H1 (cell line): ENCODE data around the gene PEX3. TPM values are rescaled to one million over a fixed set of nuclear protein-coding genes. Genes with fewer than 3 reads are reported as not detected.

Experiments
- CTCF ChIA-PET: fragments of 300-600 bp; sonication (Branson Sonifier 250); formaldehyde crosslinking; loops from one replicate; lab custom pipeline; 2021; ENCODE audit not compliant: partially characterized antibody; lab: Charles Lee
- POLR2A ChIA-PET: fragments of 300-600 bp; sonication (Branson Sonifier 250); formaldehyde crosslinking; loops from one replicate; lab custom pipeline; 2021; ENCODE audit warnings: inconsistent platforms; ENCODE audit not compliant: partially characterized antibody; lab: Charles Lee
- DNase-seq, 2 experiments: peaks; one replicate each; pipeline versions ENCODE4 v3.0.0 to v3.0.0-alpha.2; 2010 to 2022; ENCODE audit warnings: low spot score in 2 of 2, low read depth in 1 of 2, mixed read lengths in 1 of 2
- FAIRE-seq: peaks from 2 replicates; lab custom pipeline; 2011; peaks lifted over from hg19 to GRCh38; lab: Jason Lieb, UNC
- H2AFZ ChIP-seq: 2 replicates; pipeline ENCODE4 v1.8.1; 2012; ENCODE audit warnings: low read length, inconsistent platforms
- H2AK5ac ChIP-seq: 2 replicates; pipeline ENCODE4 v1.6.1; 2013; ENCODE audit warnings: low read depth, low read length
- H2BK120ac ChIP-seq: replicated peaks from 2 replicates; pipeline ENCODE3; 2013; ENCODE audit warnings: low read depth, low read length, inconsistent platforms
- H2BK12ac ChIP-seq: 2 replicates; pipeline ENCODE4 v1.6.1; 2013; ENCODE audit warnings: low read depth, low read length
- H2BK15ac ChIP-seq: 2 replicates; pipeline ENCODE4 v1.6.1; 2013; ENCODE audit warnings: low read length
- H2BK20ac ChIP-seq: 2 replicates; pipeline ENCODE4 v1.6.1; 2013; ENCODE audit warnings: low read length
- H2BK5ac ChIP-seq: 2 replicates; pipeline ENCODE4 v1.6.1; 2013; ENCODE audit warnings: low read depth, low read length
- H3K14ac ChIP-seq: 2 replicates; pipeline ENCODE4 v1.6.1; 2013; ENCODE audit warnings: inconsistent platforms; ENCODE audit not compliant: insufficient read length
- H3K18ac ChIP-seq: 2 replicates; pipeline ENCODE4 v1.6.1; 2013; ENCODE audit warnings: low read length; ENCODE audit errors: extremely low read depth
- H3K23ac ChIP-seq: 2 replicates; pipeline ENCODE4 v1.6.1; 2013; ENCODE audit warnings: inconsistent platforms; ENCODE audit not compliant: insufficient read length
- H3K23me2 ChIP-seq: 2 replicates; pipeline ENCODE4 v1.6.1; 2013; ENCODE audit warnings: low read depth, low read length
- H3K27ac ChIP-seq: 2 replicates; pipeline ENCODE4 v1.6.1; 2011; ENCODE audit warnings: low read depth, low read length, inconsistent platforms
- H3K27me3 ChIP-seq, 4 experiments: replicated peaks in 1 of 4; 1 replicate in 1 of 4; 2 replicates in 3 of 4; pipeline versions ENCODE4 v1.6.1 to v1.8.1; 2011 to 2013; ENCODE audit warnings: low read length in 3 of 4, mild to moderate bottlenecking in 3 of 4, inconsistent platforms in 2 of 4, mixed read lengths in 2 of 4, moderate library complexity in 1 of 4; ENCODE audit not compliant: control insufficient read depth in 3 of 4, insufficient read depth in 3 of 4; ENCODE audit errors: extremely low read depth in 1 of 4
- H3K36me3 ChIP-seq, 4 experiments: 2 replicates each; pipeline versions ENCODE4 v1.6.1 to v1.8.1; 2011 to 2013; ENCODE audit warnings: mild to moderate bottlenecking in 4 of 4, low read length in 3 of 4, moderate library complexity in 2 of 4, control low read depth in 1 of 4, inconsistent platforms in 1 of 4; ENCODE audit not compliant: insufficient read depth in 4 of 4, control insufficient read depth in 2 of 4
- H3K4ac ChIP-seq: replicated peaks from 2 replicates; pipeline ENCODE3; 2013; ENCODE audit warnings: low read length, low read depth, mixed read lengths, inconsistent platforms; ENCODE audit not compliant: insufficient read length
- H3K4me1 ChIP-seq, 4 experiments: replicated peaks in 1 of 4; 1 replicate in 1 of 4; 2 replicates in 3 of 4; pipeline versions ENCODE4 v1.6.1 to v1.8.1; 2011 to 2013; ENCODE audit warnings: low read length in 3 of 4, inconsistent platforms in 2 of 4, mixed read lengths in 1 of 4; ENCODE audit not compliant: insufficient read depth in 4 of 4, control insufficient read depth in 3 of 4
- H3K4me2 ChIP-seq, 2 experiments: 2 replicates each; pipeline versions ENCODE4 v1.6.1 to v1.8.1; 2011 to 2013; ENCODE audit warnings: low read depth in 2 of 2, low read length in 2 of 2, control low read depth in 1 of 2, inconsistent platforms in 1 of 2, mild to moderate bottlenecking in 1 of 2; ENCODE audit not compliant: insufficient read depth in 1 of 2
- H3K4me3 ChIP-seq, 4 experiments: fragments of 200-600, 300-600 bp in 1 of 4; sonication (generic), shearing (Covaris generic), sonication (Bioruptor Twin) in 1 of 4; 2 replicates each; pipeline versions ENCODE4 v1.5.1 to v1.8.1; 2011 to 2016; ENCODE audit warnings: low read length in 4 of 4, low read depth in 3 of 4, control low read depth in 2 of 4, inconsistent platforms in 2 of 4, mild to moderate bottlenecking in 2 of 4, mixed read lengths in 1 of 4, moderate library complexity in 1 of 4; ENCODE audit not compliant: insufficient read depth in 2 of 4; ENCODE audit errors: extremely low read depth in 1 of 4
- H3K56ac ChIP-seq: replicated peaks from 2 replicates; pipeline ENCODE3; 2013; ENCODE audit warnings: low read depth, mild to moderate bottlenecking, mixed read lengths, low read length, inconsistent platforms; ENCODE audit not compliant: insufficient read length
- H3K79me1 ChIP-seq: 2 replicates; pipeline ENCODE4 v1.6.1; 2013; ENCODE audit warnings: low read depth, low read length, control low read depth
- H3K79me2 ChIP-seq, 2 experiments: 2 replicates each; pipeline versions ENCODE4 v1.6.1 to v1.8.1; 2012 to 2013; ENCODE audit warnings: low read length in 2 of 2, mild to moderate bottlenecking in 2 of 2, inconsistent platforms in 1 of 2; ENCODE audit not compliant: insufficient read depth in 2 of 2, control insufficient read depth in 1 of 2
- H3K9ac ChIP-seq, 4 experiments: replicated peaks in 1 of 4; 1 replicate in 1 of 4; 2 replicates in 3 of 4; pipeline versions ENCODE4 v1.6.1 to v1.8.1; 2011 to 2013; ENCODE audit warnings: low read depth in 3 of 4, low read length in 3 of 4, control low read depth in 2 of 4, mild to moderate bottlenecking in 2 of 4, moderate library complexity in 2 of 4, inconsistent platforms in 1 of 4; ENCODE audit errors: extremely low read depth in 1 of 4
- H3K9me3 ChIP-seq, 2 experiments: 2 replicates each; pipeline versions ENCODE4 v1.6.1 to v1.8.1; 2012 to 2013; ENCODE audit warnings: mild to moderate bottlenecking in 2 of 2, moderate library complexity in 2 of 2, control low read depth in 1 of 2, inconsistent platforms in 1 of 2, low read depth in 1 of 2, low read length in 1 of 2, mixed read lengths in 1 of 2; ENCODE audit not compliant: insufficient read depth in 2 of 2
- H4K20me1 ChIP-seq, 2 experiments: replicated peaks in 1 of 2; 2 replicates each; pipeline versions ENCODE3 to v1.8.1; 2011 to 2013; ENCODE audit warnings: inconsistent platforms in 2 of 2, low read length in 2 of 2, mild to moderate bottlenecking in 1 of 2; ENCODE audit not compliant: insufficient read depth in 2 of 2, control insufficient read depth in 1 of 2
- H4K5ac ChIP-seq: 2 replicates; pipeline ENCODE4 v1.6.1; 2013; ENCODE audit warnings: low read length, low read depth, mixed read lengths, inconsistent platforms; ENCODE audit not compliant: insufficient read length
- H4K8ac ChIP-seq: 2 replicates; pipeline ENCODE4 v1.8.0; 2013; ENCODE audit warnings: mild to moderate bottlenecking, moderate library complexity, low read length, inconsistent platforms; ENCODE audit not compliant: insufficient read depth; ENCODE audit errors: extremely low read depth
- H4K91ac ChIP-seq: replicated peaks from 2 replicates; pipeline ENCODE3; 2013; ENCODE audit warnings: low read length, mixed read lengths, inconsistent platforms; ENCODE audit not compliant: insufficient read length
- CBX8 ChIP-seq: fragments of 300-800, 300-1000 bp; sonication (generic); IDR thresholded peaks from 2 replicates; pipeline ENCODE4 v1.7.1; 2016; ENCODE audit warnings: low read depth, low read length, borderline replicate concordance
- CHD2 ChIP-seq: IDR thresholded peaks from 2 replicates; pipeline ENCODE4 v1.6.1; 2012; ENCODE audit warnings: low read length, improper control_type of control experiment
- EP300 ChIP-seq, 2 experiments: IDR thresholded peaks; 1 replicate in 1 of 2; 2 replicates in 1 of 2; pipeline ENCODE4 v1.6.1; 2011 to 2012; ENCODE audit warnings: low read depth in 2 of 2, low read length in 2 of 2, mild to moderate bottlenecking in 2 of 2, borderline replicate concordance in 1 of 2, inconsistent platforms in 1 of 2, moderate library complexity in 1 of 2
- FOSL1 ChIP-seq: IDR thresholded peaks from 2 replicates; pipeline ENCODE4 v1.6.1; 2011; ENCODE audit warnings: mild to moderate bottlenecking, low read depth, low read length, moderate library complexity; ENCODE audit not compliant: insufficient read depth
- POLR2A ChIP-seq, 2 experiments: IDR thresholded peaks; 1 replicate in 1 of 2; 2 replicates in 1 of 2; pipeline ENCODE4 v1.6.1; 2011; ENCODE audit warnings: low read depth in 2 of 2, low read length in 2 of 2, mild to moderate bottlenecking in 2 of 2; ENCODE audit errors: control extremely low read depth in 1 of 2
- RAD21 ChIP-seq, 2 experiments: IDR thresholded peaks in 1 of 2; conservative IDR thresholded peaks in 1 of 2; 2 replicates each; pipeline ENCODE4 v1.6.1; 2011; ENCODE audit warnings: low read depth in 2 of 2, low read length in 2 of 2, improper control_type of control experiment in 1 of 2, inconsistent platforms in 1 of 2, mild to moderate bottlenecking in 1 of 2, moderate library complexity in 1 of 2
- TAF1 ChIP-seq: IDR thresholded peaks from 2 replicates; pipeline ENCODE4 v1.6.1; 2011; ENCODE audit warnings: mild to moderate bottlenecking, low read depth, low read length
- TEAD4 ChIP-seq: IDR thresholded peaks from 2 replicates; pipeline ENCODE4 v1.6.1; 2012; ENCODE audit warnings: low read depth, low read length, inconsistent platforms, mixed read lengths
- WGBS, 2 experiments: shearing (Covaris generic) in 1 of 2; methylation state at CpG; one replicate each; pipeline versions ENCODE4 v1.1.6 to v1.1.7; 2013 to 2015; ENCODE audit warnings: low lambda C conversion rate in 2 of 2, mixed read lengths in 2 of 2, inconsistent platforms in 1 of 2, low coverage in 1 of 2, missing lambda C conversion rate in 1 of 2; ENCODE audit not compliant: insufficient replicate concordance in 2 of 2, insufficient coverage in 1 of 2, insufficient read length in 1 of 2; ENCODE audit errors: extremely low coverage in 1 of 2, missing lambda C conversion rate in 1 of 2; 5-methylcytosine and 5-hydroxymethylcytosine counted together
- polyA plus RNA-seq, 7 experiments: library from polyadenylated mRNA; depleted of rRNA in 3 of 7; stranded (reverse) in 5 of 7; unstranded in 2 of 7; fragments of >200 nt in 5 of 7; fragments of 200-250 nt in 2 of 7; gene quantifications; 1 replicate in 5 of 7; 2 replicates in 1 of 7; 4 replicates in 1 of 7; pipeline versions ENCODE4 v1.2.1 to v1.2.3, GENCODE V29; 2011 to 2013; ENCODE audit warnings: missing spikeins in 2 of 7, mixed read lengths in 2 of 7
- total RNA-seq: library from RNA; stranded (reverse); fragmentation: NEBNext Ultra II Directional; extraction: Animal tissue kit (Norgen Biotek cat#: 25700); gene quantifications from 2 replicates; pipeline ENCODE4 v1.2.1, GENCODE V29; 2021
- TF ChIP-seq, protein P1 (sequence below): IDR thresholded peaks from 2 replicates; pipeline ENCODE4 v1.6.1; 2012; ENCODE audit warnings: inconsistent platforms

PEX3 gene
- total and polyA plus RNA-seq, 2 of the 8 experiments (the other 6 are each of a cell fraction or from before 2014, with no cell fraction given), result 8.0 to 16.8 TPM

DNA sequence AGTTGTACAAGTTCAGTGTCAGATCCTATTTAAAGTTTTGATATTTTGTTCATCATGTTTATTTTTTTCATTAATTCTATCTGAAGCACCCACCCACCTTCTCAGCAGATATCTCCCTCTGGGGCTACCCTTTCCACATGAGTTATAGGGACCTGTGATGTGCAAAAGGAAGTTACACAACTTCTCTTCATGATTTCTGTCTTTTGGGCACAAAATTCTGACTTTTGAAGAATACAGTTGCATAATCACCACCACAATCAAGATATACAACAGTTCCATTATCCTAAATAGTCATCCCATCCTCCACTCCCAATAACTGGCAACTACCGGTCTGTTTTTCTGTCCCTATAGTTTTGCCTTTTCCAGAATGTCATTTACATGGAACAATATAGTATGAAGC is 74.8 kb downstream of the PEX3 start:
- H3K4me3 ChIP-seq, result no peak overlapping the region
- H2BK120ac ChIP-seq, result no peak overlapping the region
- no peak overlapping the region for H3K9ac ChIP-seq
- no peaks in the 10 kb centered on the region; the same call in 1 of the 2 replicates for H3K23me2 ChIP-seq
- no peak overlapping the region for H4K8ac ChIP-seq
- no peaks in the 10 kb centered on the region for H3K79me2 ChIP-seq
- H3K4ac ChIP-seq, result no peak overlapping the region
- no peak overlapping the region for H3K4me2 ChIP-seq
- H3K4me1 ChIP-seq, result no peaks in the 10 kb centered on the region
- H2BK12ac ChIP-seq, result no peak overlapping the region
- DNase-seq (no peak), FAIRE-seq (no peak)
- H4K5ac ChIP-seq, result no peak overlapping the region
- H2BK15ac ChIP-seq, result no peak overlapping the region
- no peaks in the 10 kb centered on the region for H3K79me1 ChIP-seq
- H4K20me1 ChIP-seq, result no peaks in the 10 kb centered on the region
- ChIA-PET CTCF (interaction anchor here (1.5 to 2.0 kb wide), 2 partner anchors 12 to 489 kb away, joined by 3 to 11 read pairs; no protein-coding TSS in a partner anchor), POLR2A (no interaction called here)
- H3K23ac ChIP-seq, result no peak overlapping the region
- H2BK5ac ChIP-seq, result no peak overlapping the region
- H3K36me3 ChIP-seq, result no peaks in the 10 kb centered on the region
- no peak overlapping the region for H2AK5ac ChIP-seq
- H3K9me3 ChIP-seq, result no peaks in the 10 kb centered on the region
- no peak overlapping the region for H2BK20ac ChIP-seq
- H3K56ac ChIP-seq, result no peak overlapping the region
- WGBS, 2 experiments, result 92% methylated on average over 1 of the region's 1 CpG; no CpG with 5 or more reads in 1 of the 2 experiments
- no peak overlapping the region for H3K27ac ChIP-seq
- no peak overlapping the region for H2AFZ ChIP-seq
- H3K18ac ChIP-seq, result no peak overlapping the region
- H3K27me3 ChIP-seq, result peaks cover 0 to 2% (median 0%) of the 10 kb centered on the region in 4 experiments; a peak in 1 of 7 replicates
- TF ChIP-seq CHD2, result no peak
- TF ChIP-seq TAF1, result no peak
- no peak for TF ChIP-seq RAD21 (IDR thresholded peaks at IDR 0.05 in 1 of 2, conservative IDR thresholded peaks at IDR 0.05 in 1 of 2; ENCODE audit: low read depth in 2 of 2, low read length in 2 of 2)
- TF ChIP-seq, protein P1, sequence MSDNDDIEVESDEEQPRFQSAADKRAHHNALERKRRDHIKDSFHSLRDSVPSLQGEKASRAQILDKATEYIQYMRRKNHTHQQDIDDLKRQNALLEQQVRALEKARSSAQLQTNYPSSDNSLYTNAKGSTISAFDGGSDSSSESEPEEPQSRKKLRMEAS, result no peak
- TF ChIP-seq TEAD4, result no peak
- no peak for TF ChIP-seq FOSL1
- TF ChIP-seq CBX8, result no peak
- no peak for TF ChIP-seq POLR2A (IDR thresholded peaks at IDR 0.05; ENCODE audit: control extremely low read depth in 1 of 2, low read depth in 2 of 2, low read length in 2 of 2)
- TF ChIP-seq EP300 (IDR thresholded peaks at IDR 0.05; ENCODE audit: borderline replicate concordance in 1 of 2, low read depth in 2 of 2, low read length in 2 of 2), result no peak
- H4K91ac ChIP-seq, result no peak overlapping the region
- no peak overlapping the region for H3K14ac ChIP-seq
